GM19397 (cell line): ENCODE data around the gene MEF2A.
A peak's percentile ranks its signal among the peaks of the same experiment; 100 is the strongest.

ENCODE experiments used
- ATAC-seq: cut with Tn5 transposase; IDR thresholded peaks from one replicate; pipeline ENCODE4 v1.9.1; 2021; ENCODE audit warnings: mild to moderate bottlenecking, moderate library complexity; ENCODE audit not compliant: unreplicated experiment

Gene MEF2A

GRCh38 chr15:99562238-99562637, 3.5 kb upstream of the MEF2A start:
- ATAC-seq: no peak

- peak; percentile 15 for ATAC-seq
Observed at GRCh38 chr15:99564221-99565048, 1.3 kb upstream of the MEF2A start.

GRCh38 chr15:99565049-99565298, 810 bp upstream of the MEF2A start:
- no peak for ATAC-seq

GRCh38 chr15:99566157-99566897, 543 bp downstream of the MEF2A start:
- no peak for ATAC-seq

- ATAC-seq: no peak
Observed at GRCh38 chr15:99568625-99569352, 3.0 kb downstream of the MEF2A start.

GRCh38 chr15:99571299-99571698, 5.5 kb downstream of the MEF2A start:
- no peak for ATAC-seq

- no peak for ATAC-seq
Observed at GRCh38 chr15:99574048-99574447, 8.3 kb downstream of the MEF2A start.

GRCh38 chr15:99574502-99574901, 8.7 kb downstream of the MEF2A start:
- no peak for ATAC-seq

GRCh38 chr15:99578809-99579208, 13.0 kb downstream of the MEF2A start:
- no peak for ATAC-seq

GRCh38 chr15:99580076-99580475, 14.3 kb downstream of the MEF2A start:
- ATAC-seq: no peak

GRCh38 chr15:99582508-99582960, 16.8 kb downstream of the MEF2A start:
- ATAC-seq: no peak

- ATAC-seq: no peak
Observed at GRCh38 chr15:99584081-99584600, 18.4 kb downstream of the MEF2A start.

- ATAC-seq: no peak
Observed at GRCh38 chr15:99586121-99586520, 20.3 kb downstream of the MEF2A start.

GRCh38 chr15:99589801-99590200, 24.0 kb downstream of the MEF2A start:
- no peak for ATAC-seq

GRCh38 chr15:99590913-99591646, 25.3 kb downstream of the MEF2A start:
- ATAC-seq: no peak

GRCh38 chr15:99592145-99592791, 26.5 kb downstream of the MEF2A start:
- ATAC-seq: no peak

- ATAC-seq: no peak
Observed at GRCh38 chr15:99593070-99593469, 27.3 kb downstream of the MEF2A start.

GRCh38 chr15:99594916-99595315, 29.1 kb downstream of the MEF2A start:
- ATAC-seq: no peak

GRCh38 chr15:99598296-99598695, 32.5 kb downstream of the MEF2A start:
- no peak for ATAC-seq

- no peak for ATAC-seq
Observed at GRCh38 chr15:99603828-99604227, 38.0 kb downstream of the MEF2A start.
